Neural cell (in vitro differentiated cells): ENCODE data around the gene STYXL1. TPM values are rescaled to one million over a fixed set of nuclear protein-coding genes. Genes with fewer than 3 reads are reported as not detected.

Experiments
- H2AFZ ChIP-seq: fragments of 200-600, 300-800 bp; sonication (generic), shearing (Covaris generic); 2 replicates; pipeline ENCODE4 v1.6.0; 2014; ENCODE audit warnings: low read depth, mild to moderate bottlenecking, antibody characterized with exemption, low read length, moderate library complexity
- H3F3A ChIP-seq: fragments of 200-600 bp; shearing (Covaris generic); 2 replicates; pipeline ENCODE4 v1.6.1; 2016; ENCODE audit warnings: mild to moderate bottlenecking, moderate library complexity, mixed read lengths, antibody characterized with exemption, low read length; ENCODE audit not compliant: insufficient read depth, poor library complexity, severe bottlenecking
- H3K27ac ChIP-seq: fragments of 200-600, 300-800 bp; sonication (generic), shearing (Covaris generic); 2 replicates; pipeline ENCODE4 v1.5.1; 2014; ENCODE audit warnings: mild to moderate bottlenecking, low read length, moderate library complexity
- H3K27me3 ChIP-seq: fragments of 300-800, 200-600 bp; sonication (generic), shearing (Covaris generic); 2 replicates; pipeline ENCODE4 v1.6.0; 2014; ENCODE audit warnings: mild to moderate bottlenecking, low read depth, low read length, moderate library complexity; ENCODE audit not compliant: insufficient read depth
- H3K36me3 ChIP-seq: fragments of 300-800, 200-600 bp; sonication (generic), shearing (Covaris generic); 2 replicates; pipeline ENCODE4 v1.5.1; 2014; ENCODE audit warnings: mild to moderate bottlenecking, antibody characterized with exemption, low read length, moderate library complexity; ENCODE audit not compliant: insufficient read depth
- H3K4me2 ChIP-seq: fragments of 300-800, 200-600 bp; sonication (generic), shearing (Covaris generic); 2 replicates; pipeline ENCODE4 v1.6.0; 2014; ENCODE audit warnings: mild to moderate bottlenecking, low read length
- H3K4me3 ChIP-seq: fragments of 300-800, 200-600 bp; sonication (generic), shearing (Covaris generic); 2 replicates; pipeline ENCODE4 v1.5.1; 2014; ENCODE audit warnings: mild to moderate bottlenecking, low read length, moderate library complexity
- H3K79me2 ChIP-seq: fragments of 200-600 bp; shearing (Covaris generic); replicated peaks from 2 replicates; pipeline ENCODE4 v1.6.0; 2014; ENCODE audit warnings: mild to moderate bottlenecking, low read length, moderate library complexity; ENCODE audit not compliant: insufficient read depth
- H3K9ac ChIP-seq: fragments of 300-800, 200-600 bp; sonication (generic), shearing (Covaris generic); 2 replicates; pipeline ENCODE4 v1.6.1; 2016; ENCODE audit warnings: mild to moderate bottlenecking, low read length, mixed read lengths
- H3K9me2 ChIP-seq: fragments of 200-600 bp; shearing (Covaris generic); 2 replicates; pipeline ENCODE4 v1.6.1; 2016; ENCODE audit warnings: mild to moderate bottlenecking, low read length, mixed read lengths; ENCODE audit not compliant: insufficient read depth
- H3K9me3 ChIP-seq: fragments of 200-600, 300-800 bp; sonication (generic), shearing (Covaris generic); 2 replicates; pipeline ENCODE4 v1.6.1; 2016; ENCODE audit warnings: mild to moderate bottlenecking, mixed run types, low read length, moderate library complexity, mixed read lengths
- H4K20me1 ChIP-seq: fragments of 200-600 bp; shearing (Covaris generic); 2 replicates; pipeline ENCODE4 v1.6.1; 2016; ENCODE audit warnings: mild to moderate bottlenecking, mixed run types; ENCODE audit not compliant: insufficient read depth
- EP300 ChIP-seq: fragments of 450-650 bp; conservative IDR thresholded peaks from 2 replicates; pipeline ENCODE4 v1.6.1; 2014; ENCODE audit warnings: antibody characterized with exemption, mild to moderate bottlenecking, moderate library complexity; ENCODE audit not compliant: poor library complexity, severe bottlenecking
- EZH2 ChIP-seq: fragments of 200-600, 300-800 bp; shearing (Covaris generic), sonication (generic); IDR thresholded peaks from 2 replicates; pipeline ENCODE4 v1.6.1; 2014; ENCODE audit warnings: antibody characterized with exemption, low read length, borderline replicate concordance, mild to moderate bottlenecking; ENCODE audit not compliant: insufficient read depth, poor library complexity, severe bottlenecking
- MXI1 ChIP-seq: fragments of 450-650 bp; conservative IDR thresholded peaks from 2 replicates; pipeline ENCODE4 v1.6.1; 2014; ENCODE audit warnings: antibody characterized with exemption, mild to moderate bottlenecking; ENCODE audit not compliant: poor library complexity, severe bottlenecking
- POLR2AphosphoS5 ChIP-seq: IDR thresholded peaks from 2 replicates; pipeline ENCODE4 v1.6.1; 2012
- RAD21 ChIP-seq: fragments of 450-650 bp; conservative IDR thresholded peaks from 2 replicates; pipeline ENCODE4 v1.6.1; 2014; ENCODE audit warnings: antibody characterized with exemption, mild to moderate bottlenecking, moderate library complexity
- REST ChIP-seq: IDR thresholded peaks from 2 replicates; pipeline ENCODE4 v1.6.1; 2012; ENCODE audit warnings: borderline replicate concordance
- SMC3 ChIP-seq: fragments of 450-650 bp; conservative IDR thresholded peaks from 2 replicates; pipeline ENCODE4 v1.6.1; 2014; ENCODE audit warnings: antibody characterized with exemption, mild to moderate bottlenecking, moderate library complexity; ENCODE audit not compliant: poor library complexity
- TAF1 ChIP-seq: IDR thresholded peaks from 2 replicates; pipeline ENCODE4 v1.6.1; 2012; ENCODE audit warnings: low read depth
- polyA plus RNA-seq: library from polyadenylated mRNA; depleted of rRNA; stranded (reverse); fragments of >200 nt; gene quantifications from 2 replicates; pipeline ENCODE4 v1.2.3, GENCODE V29; 2014
- TF ChIP-seq, protein P1 (sequence below): fragments of 450-650 bp; IDR thresholded peaks from 2 replicates; pipeline ENCODE4 v1.5.1; 2014; ENCODE audit warnings: antibody characterized with exemption, mild to moderate bottlenecking, moderate library complexity; ENCODE audit not compliant: poor library complexity, severe bottlenecking

Gene STYXL1
- polyA plus RNA-seq, 1 donor from 2014 or later: 59.9 TPM

DNA sequence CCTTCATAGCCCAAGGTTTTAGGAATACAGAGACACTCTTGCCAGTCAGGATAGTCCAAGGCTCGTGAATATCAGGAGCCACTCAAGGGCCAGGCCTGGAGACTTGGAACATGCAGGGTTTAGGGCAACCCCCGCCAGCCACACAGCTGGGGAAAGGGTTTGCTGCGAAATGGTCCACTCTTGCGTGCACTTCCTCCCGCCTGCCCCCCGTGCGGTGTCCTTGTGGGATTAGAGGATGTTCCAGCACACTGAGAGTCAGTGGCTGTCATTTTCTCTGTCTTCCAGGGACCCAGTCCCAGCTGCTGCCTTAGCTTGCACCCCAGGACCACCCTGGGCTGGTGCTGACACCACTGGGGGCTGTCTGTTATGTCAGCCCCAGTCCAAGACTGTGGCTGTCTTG is 94.4 kb downstream of the STYXL1 start:
- Histone ChIP-seq H4K20me1 (no peaks in the 10 kb centered on the region), H3K9me2 (no peaks in the 10 kb centered on the region), H3F3A (no peaks in the 10 kb centered on the region), H3K27me3 (no peaks in the 10 kb centered on the region), H3K9me3 (no peaks in the 10 kb centered on the region), H2AFZ (no peak overlapping the region), H3K9ac (no peak overlapping the region), H3K4me2 (no peak overlapping the region), H3K79me2 (no peaks in the 10 kb centered on the region), H3K27ac (no peak overlapping the region), H3K36me3 (no peaks in the 10 kb centered on the region), H3K4me3 (no peak overlapping the region)
- TF ChIP-seq POLR2AphosphoS5 (no peak), REST (no peak), EZH2 (no peak), TAF1 (no peak), EP300 (no peak), RAD21 (no peak), MXI1 (no peak), SMC3 (no peak)
- TF ChIP-seq, protein P1, sequence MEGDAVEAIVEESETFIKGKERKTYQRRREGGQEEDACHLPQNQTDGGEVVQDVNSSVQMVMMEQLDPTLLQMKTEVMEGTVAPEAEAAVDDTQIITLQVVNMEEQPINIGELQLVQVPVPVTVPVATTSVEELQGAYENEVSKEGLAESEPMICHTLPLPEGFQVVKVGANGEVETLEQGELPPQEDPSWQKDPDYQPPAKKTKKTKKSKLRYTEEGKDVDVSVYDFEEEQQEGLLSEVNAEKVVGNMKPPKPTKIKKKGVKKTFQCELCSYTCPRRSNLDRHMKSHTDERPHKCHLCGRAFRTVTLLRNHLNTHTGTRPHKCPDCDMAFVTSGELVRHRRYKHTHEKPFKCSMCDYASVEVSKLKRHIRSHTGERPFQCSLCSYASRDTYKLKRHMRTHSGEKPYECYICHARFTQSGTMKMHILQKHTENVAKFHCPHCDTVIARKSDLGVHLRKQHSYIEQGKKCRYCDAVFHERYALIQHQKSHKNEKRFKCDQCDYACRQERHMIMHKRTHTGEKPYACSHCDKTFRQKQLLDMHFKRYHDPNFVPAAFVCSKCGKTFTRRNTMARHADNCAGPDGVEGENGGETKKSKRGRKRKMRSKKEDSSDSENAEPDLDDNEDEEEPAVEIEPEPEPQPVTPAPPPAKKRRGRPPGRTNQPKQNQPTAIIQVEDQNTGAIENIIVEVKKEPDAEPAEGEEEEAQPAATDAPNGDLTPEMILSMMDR: no peak

DNA sequence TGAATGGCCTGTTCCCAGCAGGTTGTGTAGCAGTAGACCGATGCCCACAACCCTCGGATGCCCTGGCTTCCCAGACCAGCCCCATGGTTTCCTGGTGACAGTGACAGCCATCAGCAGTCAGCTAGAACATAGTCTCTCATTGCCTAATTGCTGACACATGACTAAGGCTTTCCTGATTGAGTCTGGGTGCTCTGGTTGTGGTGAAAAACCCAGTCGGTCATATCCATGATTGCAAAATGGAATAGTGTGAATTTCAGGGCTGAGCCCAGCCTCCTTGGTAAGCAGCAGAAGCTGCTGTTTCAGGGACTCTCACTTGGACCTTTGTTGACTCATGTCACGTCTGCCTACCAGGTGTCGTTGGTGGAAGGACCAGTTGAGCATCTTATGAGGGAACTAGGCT is 96.3 kb downstream of the STYXL1 start:
- H3K4me2 ChIP-seq: no peak overlapping the region
- H3F3A ChIP-seq: no peaks in the 10 kb centered on the region
- no peaks in the 10 kb centered on the region for H3K9me3 ChIP-seq
- no peak overlapping the region for H3K9ac ChIP-seq
- no peaks in the 10 kb centered on the region for H3K27me3 ChIP-seq
- no peaks in the 10 kb centered on the region for H4K20me1 ChIP-seq
- H3K79me2 ChIP-seq: no peaks in the 10 kb centered on the region
- no peaks in the 10 kb centered on the region for H3K36me3 ChIP-seq
- H3K9me2 ChIP-seq: no peaks in the 10 kb centered on the region
- H3K27ac ChIP-seq: no peak overlapping the region
- H2AFZ ChIP-seq: no peak overlapping the region
- no peak overlapping the region for H3K4me3 ChIP-seq
- no peak for TF ChIP-seq EZH2

DNA sequence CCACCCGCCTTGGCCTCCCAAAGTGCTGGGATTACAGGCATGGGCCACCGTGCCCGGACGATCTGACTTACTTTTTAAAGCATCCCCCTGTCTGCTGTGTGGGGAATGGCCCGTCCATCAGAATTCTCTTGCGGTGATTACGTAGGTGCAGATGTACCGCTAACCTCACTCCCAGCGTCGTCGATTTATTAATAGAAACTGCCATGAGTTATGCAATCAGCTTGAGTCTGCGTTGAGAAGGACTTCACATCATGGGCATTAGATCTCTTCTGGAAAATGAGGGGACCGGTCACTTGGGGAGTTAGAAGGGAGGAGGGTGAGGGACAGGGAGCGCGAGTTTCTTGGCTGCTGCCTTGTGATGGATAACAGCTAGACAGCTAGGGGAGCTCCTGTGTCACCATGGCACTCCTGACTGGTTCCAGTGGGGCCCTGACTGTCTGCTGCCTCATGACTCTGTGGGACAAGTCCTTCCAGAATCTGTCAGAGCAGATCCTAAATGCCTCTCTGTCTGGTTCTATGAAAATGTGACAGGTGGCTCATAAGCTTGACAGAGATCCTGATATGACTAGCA is 97.6 kb downstream of the STYXL1 start:
- no peaks in the 10 kb centered on the region for H3K9me2 ChIP-seq
- H3K27ac ChIP-seq: no peak overlapping the region
- H3K9me3 ChIP-seq: no peaks in the 10 kb centered on the region
- no peaks in the 10 kb centered on the region for H3K27me3 ChIP-seq
- H3K79me2 ChIP-seq: no peaks in the 10 kb centered on the region
- no peak for TF ChIP-seq TAF1
- no peak for TF ChIP-seq EZH2
- no peak for TF ChIP-seq SMC3
- no peak for TF ChIP-seq EP300
- TF ChIP-seq RAD21: no peak
- no peak for TF ChIP-seq MXI1
- TF ChIP-seq POLR2AphosphoS5: no peak
- TF ChIP-seq REST: no peak
- TF ChIP-seq, protein P1: no peak
- H3K4me2 ChIP-seq: no peak overlapping the region
- H2AFZ ChIP-seq: no peak overlapping the region
- no peak overlapping the region for H3K4me3 ChIP-seq
- no peaks in the 10 kb centered on the region for H3K36me3 ChIP-seq
- no peaks in the 10 kb centered on the region for H3F3A ChIP-seq
- H4K20me1 ChIP-seq: no peaks in the 10 kb centered on the region
- no peak overlapping the region for H3K9ac ChIP-seq
